Measurements from ENCODE around the gene ATP1B1. TPM values are rescaled to one million over a fixed set of nuclear protein-coding genes. Genes with fewer than 3 reads are reported as not detected.

The ATP1B1 gene
- total and polyA plus RNA-seq, 2 experiments from 2014 or later = 51.0 to 73.4 TPM

- TF ChIP-seq ZNF462 (CRISPR knock-in tag; IDR thresholded peaks at IDR 0.05) = no peak
- no peak for TF ChIP-seq CTCF (conservative IDR thresholded peaks at IDR 0.05; ENCODE audit: low read depth in 2 of 2)
- TF ChIP-seq CREB1 (CRISPR knock-in tag; IDR thresholded peaks at IDR 0.05; ENCODE audit: low read depth) = no peak
Measured at GRCh38 chr1:169103480-169103893, 3.0 kb upstream of the ATP1B1 start (continued).

GRCh38 chr1:169105087-169105433 lies 1.4 kb upstream of the ATP1B1 start:
- H3F3A ChIP-seq (replicated peaks; ENCODE audit: low read depth) = 0 out of 2 replicates have a peak, but pooled peaks cover 9% of the 10 kb centered on the region
- H3K27ac ChIP-seq (ENCODE audit: low read depth) = no peak overlapping the region
- Mint-ChIP-seq H3K4me1 (peaks cover 43% of the 10 kb centered on the region), H3K27me3 (ENCODE audit: insufficient read depth, low read depth, poor library complexity) (peaks cover 8% of the 10 kb centered on the region), H3K4me3 (peak overlapping the region; percentile 74), H3K27ac (peak overlapping the region; percentile 91; the same call in 1 of the 2 replicates), H3K36me3 (ENCODE audit: low read depth) (peaks cover 2% of the 10 kb centered on the region), H3K9me3 (peaks cover 4% of the 10 kb centered on the region; the same call in 1 of the 3 replicates)
- H3K4me2 ChIP-seq = peak overlapping the region; percentile 90
- DNase-seq (ENCODE audit: low spot score) (no peak), ATAC-seq (no peak)
- peaks cover 34% of the 10 kb centered on the region for H3K4me1 ChIP-seq (ENCODE audit: insufficient read depth)
- H3K9me2 ChIP-seq (ENCODE audit: insufficient read depth) = no peaks in the 10 kb centered on the region; the same call in 1 of the 2 replicates
- H3K36me3 ChIP-seq (ENCODE audit: insufficient read depth) = no peaks in the 10 kb centered on the region
- H3K79me2 ChIP-seq (replicated peaks; ENCODE audit: insufficient read depth) = peaks cover 32% of the 10 kb centered on the region
- H4K20me1 ChIP-seq (replicated peaks; ENCODE audit: insufficient read depth) = no peaks in the 10 kb centered on the region; the same call in 1 of the 2 replicates
- peaks cover 7% of the 10 kb centered on the region; the same call in 1 of the 2 replicates for H3K27me3 ChIP-seq (ENCODE audit: insufficient read depth)
- H2AFZ ChIP-seq = peak overlapping the region; percentile 92
- H3K4me3 ChIP-seq = peak overlapping the region; percentile 94
- TF ChIP-seq REST (IDR thresholded peaks at IDR 0.05; ENCODE audit: unreplicated experiment) (no peak), CREB1 (CRISPR knock-in tag; IDR thresholded peaks at IDR 0.05; ENCODE audit: low read depth) (no peak), ZNF331 (CRISPR knock-in tag; IDR thresholded peaks at IDR 0.05; ENCODE audit: low read depth) (no peak), POLR2AphosphoS5 (IDR thresholded peaks at IDR 0.05; ENCODE audit: low read depth) (no peak), NANOG (IDR thresholded peaks at IDR 0.05; ENCODE audit: borderline replicate concordance) (no peak)

All from GM23338 (cell line).